ENCODE results near the gene DDX17.
A peak's percentile ranks its signal among the peaks of the same experiment; 100 is the strongest.
"Not testable (repeated sequence)": the region's sequence is repeated elsewhere in the genome, so short reads cannot be mapped to it uniquely, and the experiment has no call there.

The DDX17 gene

GRCh38 chr22:38485783-38486182 is 20.3 kb downstream of the DDX17 start:
- no peak for FAIRE-seq
- DNase-seq (ENCODE audit: insufficient read length, low spot score) = no peak
- TF ChIP-seq POLR2A (IDR thresholded peaks at IDR 0.05; ENCODE audit: low read depth, low read length) (0 out of 2 replicates have a peak, but pooled peaks have one; percentile 22), POU2F2 (IDR thresholded peaks at IDR 0.05; ENCODE audit: low read depth, low read length) (no peak), PAX5 (IDR thresholded peaks at IDR 0.05; ENCODE audit: insufficient read depth, low read length, severe bottlenecking) (no peak)

- TF ChIP-seq POLR2A (IDR thresholded peaks at IDR 0.05; ENCODE audit: low read depth, low read length) (peak; percentile 66), PAX5 (IDR thresholded peaks at IDR 0.05; ENCODE audit: insufficient read depth, low read length, severe bottlenecking) (no peak)
- FAIRE-seq (no peak), DNase-seq (ENCODE audit: insufficient read length, low spot score) (no peak)
Measured at GRCh38 chr22:38484244-38484643, 21.9 kb downstream of the DDX17 start.

- TF ChIP-seq SPI1 (IDR thresholded peaks at IDR 0.05; ENCODE audit: low read depth, low read length) (no peak), PAX5 (IDR thresholded peaks at IDR 0.05; ENCODE audit: insufficient read depth, low read length, severe bottlenecking) (no peak), POU2F2 (IDR thresholded peaks at IDR 0.05; ENCODE audit: low read depth, low read length) (no peak), POLR2AphosphoS5 (IDR thresholded peaks at IDR 0.05; ENCODE audit: low read depth, low read length) (peak; percentile 50), POLR2A (IDR thresholded peaks at IDR 0.05; ENCODE audit: low read depth, low read length) (peak; percentile 70)
- DNase-seq (ENCODE audit: insufficient read length, low spot score) (no peak), FAIRE-seq (peak; percentile 26)
Measured at GRCh38 chr22:38482662-38483308, 23.3 kb downstream of the DDX17 start.

- DNase-seq (ENCODE audit: insufficient read length, low spot score) = no peak
- no peak for FAIRE-seq
- TF ChIP-seq PAX5 (IDR thresholded peaks at IDR 0.05; ENCODE audit: insufficient read depth, low read length, severe bottlenecking) (no peak), POLR2AphosphoS5 (IDR thresholded peaks at IDR 0.05; ENCODE audit: low read depth, low read length) (peak; percentile 79), POLR2A (IDR thresholded peaks at IDR 0.05; ENCODE audit: low read depth, low read length) (no peak; the same call in 1 of the 2 replicates)
Measured at GRCh38 chr22:38481871-38482332, 24.2 kb downstream of the DDX17 start.

- no peak for TF ChIP-seq PAX5 (IDR thresholded peaks at IDR 0.05; ENCODE audit: insufficient read depth, low read length, severe bottlenecking)
- TF ChIP-seq SPI1 (IDR thresholded peaks at IDR 0.05; ENCODE audit: low read depth, low read length) = no peak
- no peak; the same call in 1 of the 2 replicates for TF ChIP-seq POLR2A (IDR thresholded peaks at IDR 0.05; ENCODE audit: low read depth, low read length)
- TF ChIP-seq POU2F2 (IDR thresholded peaks at IDR 0.05; ENCODE audit: low read depth, low read length) = no peak
- TF ChIP-seq TAF1 (IDR thresholded peaks at IDR 0.05; ENCODE audit: low read depth, low read length) = no peak
- TF ChIP-seq POLR2AphosphoS5 (IDR thresholded peaks at IDR 0.05; ENCODE audit: low read depth, low read length) = no peak
- DNase-seq (ENCODE audit: insufficient read length, low spot score) (no peak), FAIRE-seq (no peak)
Measured at GRCh38 chr22:38481162-38481870, 24.8 kb downstream of the DDX17 start.

- TF ChIP-seq POLR2A (IDR thresholded peaks at IDR 0.05; ENCODE audit: low read depth, low read length) (0 out of 2 replicates have a peak, but pooled peaks have one; percentile 33), POU2F2 (IDR thresholded peaks at IDR 0.05; ENCODE audit: low read depth, low read length) (no peak), SPI1 (IDR thresholded peaks at IDR 0.05; ENCODE audit: low read depth, low read length) (no peak), POLR2AphosphoS5 (IDR thresholded peaks at IDR 0.05; ENCODE audit: low read depth, low read length) (no peak; the same call in 1 of the 2 replicates), TAF1 (IDR thresholded peaks at IDR 0.05; ENCODE audit: low read depth, low read length) (no peak), PAX5 (IDR thresholded peaks at IDR 0.05; ENCODE audit: insufficient read depth, low read length, severe bottlenecking) (no peak)
- DNase-seq (ENCODE audit: insufficient read length, low spot score) (no peak), FAIRE-seq (no peak)
Measured at GRCh38 chr22:38479096-38479837, 26.8 kb downstream of the DDX17 start.

GRCh38 chr22:38477585-38477984 is 28.5 kb downstream of the DDX17 start:
- no peak for TF ChIP-seq SPI1 (IDR thresholded peaks at IDR 0.05; ENCODE audit: low read depth, low read length)
- DNase-seq (ENCODE audit: insufficient read length, low spot score) (no peak), FAIRE-seq (no peak)

- no peak for FAIRE-seq
- no peak for TF ChIP-seq POLR2AphosphoS5 (IDR thresholded peaks at IDR 0.05; ENCODE audit: low read depth, low read length)
- no peak for TF ChIP-seq PAX5 (IDR thresholded peaks at IDR 0.05; ENCODE audit: insufficient read depth, low read length, severe bottlenecking)
- no peak for TF ChIP-seq TAF1 (IDR thresholded peaks at IDR 0.05; ENCODE audit: low read depth, low read length)
- DNase-seq (ENCODE audit: insufficient read length, low spot score) = no peak
Measured at GRCh38 chr22:38474003-38474607, 32.0 kb downstream of the DDX17 start.

- no peak for FAIRE-seq
- TF ChIP-seq POU2F2 (IDR thresholded peaks at IDR 0.05; ENCODE audit: low read depth, low read length) = no peak
- TF ChIP-seq PAX5 (IDR thresholded peaks at IDR 0.05; ENCODE audit: insufficient read depth, low read length, severe bottlenecking) = no peak
- no peak for TF ChIP-seq POLR2A (IDR thresholded peaks at IDR 0.05; ENCODE audit: low read depth, low read length)
- TF ChIP-seq POLR2AphosphoS5 (IDR thresholded peaks at IDR 0.05; ENCODE audit: low read depth, low read length) = no peak
- TF ChIP-seq SPI1 (IDR thresholded peaks at IDR 0.05; ENCODE audit: low read depth, low read length) = no peak
- TF ChIP-seq TAF1 (IDR thresholded peaks at IDR 0.05; ENCODE audit: low read depth, low read length) = no peak
- DNase-seq (ENCODE audit: insufficient read length, low spot score) = no peak
Measured at GRCh38 chr22:38471237-38471636, 34.9 kb downstream of the DDX17 start.

- DNase-seq (ENCODE audit: insufficient read length, low spot score); FAIRE-seq: not testable (repeated sequence)
Measured at GRCh38 chr22:38470179-38470578, 35.9 kb downstream of the DDX17 start.
